ENCODE data around the gene LCN15. TPM values are rescaled to one million over a fixed set of nuclear protein-coding genes. Genes with fewer than 3 reads are reported as not detected.

LCN15 gene
- 0.54 and 0.90 TPM in 2 replicates for total RNA-seq (2014; rRNA removed; shearing (Covaris generic))
- 0.76 and 1.2 TPM in 2 replicates for polyA plus RNA-seq (2016; fragmentation: Nextera tagmentation; extraction: Ambion mirVana)
- long read RNA-seq: 0 reads

- Mint-ChIP-seq H3K27me3 (ENCODE audit: insufficient read depth, low read depth, poor library complexity) (peaks cover 8% of the 10 kb centered on the region), H3K36me3 (ENCODE audit: low read depth) (peaks cover 3% of the 10 kb centered on the region; the same call in 2 of the 3 replicates), H3K9me3 (peaks cover 13% of the 10 kb centered on the region), H3K4me3 (peak within 1 kb of the TSS; percentile 57; the same call in 2 of the 3 replicates), H3K27ac (no peak within 1 kb of the TSS), H3K4me1 (peaks cover 13% of the 10 kb centered on the region)
- ATAC-seq (no peak), DNase-seq (ENCODE audit: low spot score) (no peak)
- 0 out of 2 replicates have a peak, but pooled peaks cover 5% of the 10 kb centered on the region for H3F3A ChIP-seq (replicated peaks; ENCODE audit: low read depth)
- peak within 1 kb of the TSS; percentile 76; the same call in 1 of the 2 replicates for H3K4me2 ChIP-seq
- H2AFZ ChIP-seq: peak within 1 kb of the TSS; percentile 80; the same call in 1 of the 2 replicates
- H4K20me1 ChIP-seq (replicated peaks; ENCODE audit: insufficient read depth): no peaks in the 10 kb centered on the region
- no peaks in the 10 kb centered on the region for H3K36me3 ChIP-seq (ENCODE audit: insufficient read depth)
- no peaks in the 10 kb centered on the region for H3K9me2 ChIP-seq (ENCODE audit: insufficient read depth)
- H3K4me1 ChIP-seq (ENCODE audit: insufficient read depth): no peaks in the 10 kb centered on the region
- TF ChIP-seq STAT1 (IDR thresholded peaks at IDR 0.05; ENCODE audit: unreplicated experiment) (no peak), CREB1 (CRISPR knock-in tag; IDR thresholded peaks at IDR 0.05; ENCODE audit: low read depth) (no peak), NANOG (IDR thresholded peaks at IDR 0.05; ENCODE audit: borderline replicate concordance) (no peak), ZNF114 (CRISPR knock-in tag; IDR thresholded peaks at IDR 0.05) (no peak), ETS1 (IDR thresholded peaks at IDR 0.05) (no peak), EZH2phosphoT487 (IDR thresholded peaks at IDR 0.05; ENCODE audit: unreplicated experiment) (no peak)
- TF ChIP-seq, protein P1, sequence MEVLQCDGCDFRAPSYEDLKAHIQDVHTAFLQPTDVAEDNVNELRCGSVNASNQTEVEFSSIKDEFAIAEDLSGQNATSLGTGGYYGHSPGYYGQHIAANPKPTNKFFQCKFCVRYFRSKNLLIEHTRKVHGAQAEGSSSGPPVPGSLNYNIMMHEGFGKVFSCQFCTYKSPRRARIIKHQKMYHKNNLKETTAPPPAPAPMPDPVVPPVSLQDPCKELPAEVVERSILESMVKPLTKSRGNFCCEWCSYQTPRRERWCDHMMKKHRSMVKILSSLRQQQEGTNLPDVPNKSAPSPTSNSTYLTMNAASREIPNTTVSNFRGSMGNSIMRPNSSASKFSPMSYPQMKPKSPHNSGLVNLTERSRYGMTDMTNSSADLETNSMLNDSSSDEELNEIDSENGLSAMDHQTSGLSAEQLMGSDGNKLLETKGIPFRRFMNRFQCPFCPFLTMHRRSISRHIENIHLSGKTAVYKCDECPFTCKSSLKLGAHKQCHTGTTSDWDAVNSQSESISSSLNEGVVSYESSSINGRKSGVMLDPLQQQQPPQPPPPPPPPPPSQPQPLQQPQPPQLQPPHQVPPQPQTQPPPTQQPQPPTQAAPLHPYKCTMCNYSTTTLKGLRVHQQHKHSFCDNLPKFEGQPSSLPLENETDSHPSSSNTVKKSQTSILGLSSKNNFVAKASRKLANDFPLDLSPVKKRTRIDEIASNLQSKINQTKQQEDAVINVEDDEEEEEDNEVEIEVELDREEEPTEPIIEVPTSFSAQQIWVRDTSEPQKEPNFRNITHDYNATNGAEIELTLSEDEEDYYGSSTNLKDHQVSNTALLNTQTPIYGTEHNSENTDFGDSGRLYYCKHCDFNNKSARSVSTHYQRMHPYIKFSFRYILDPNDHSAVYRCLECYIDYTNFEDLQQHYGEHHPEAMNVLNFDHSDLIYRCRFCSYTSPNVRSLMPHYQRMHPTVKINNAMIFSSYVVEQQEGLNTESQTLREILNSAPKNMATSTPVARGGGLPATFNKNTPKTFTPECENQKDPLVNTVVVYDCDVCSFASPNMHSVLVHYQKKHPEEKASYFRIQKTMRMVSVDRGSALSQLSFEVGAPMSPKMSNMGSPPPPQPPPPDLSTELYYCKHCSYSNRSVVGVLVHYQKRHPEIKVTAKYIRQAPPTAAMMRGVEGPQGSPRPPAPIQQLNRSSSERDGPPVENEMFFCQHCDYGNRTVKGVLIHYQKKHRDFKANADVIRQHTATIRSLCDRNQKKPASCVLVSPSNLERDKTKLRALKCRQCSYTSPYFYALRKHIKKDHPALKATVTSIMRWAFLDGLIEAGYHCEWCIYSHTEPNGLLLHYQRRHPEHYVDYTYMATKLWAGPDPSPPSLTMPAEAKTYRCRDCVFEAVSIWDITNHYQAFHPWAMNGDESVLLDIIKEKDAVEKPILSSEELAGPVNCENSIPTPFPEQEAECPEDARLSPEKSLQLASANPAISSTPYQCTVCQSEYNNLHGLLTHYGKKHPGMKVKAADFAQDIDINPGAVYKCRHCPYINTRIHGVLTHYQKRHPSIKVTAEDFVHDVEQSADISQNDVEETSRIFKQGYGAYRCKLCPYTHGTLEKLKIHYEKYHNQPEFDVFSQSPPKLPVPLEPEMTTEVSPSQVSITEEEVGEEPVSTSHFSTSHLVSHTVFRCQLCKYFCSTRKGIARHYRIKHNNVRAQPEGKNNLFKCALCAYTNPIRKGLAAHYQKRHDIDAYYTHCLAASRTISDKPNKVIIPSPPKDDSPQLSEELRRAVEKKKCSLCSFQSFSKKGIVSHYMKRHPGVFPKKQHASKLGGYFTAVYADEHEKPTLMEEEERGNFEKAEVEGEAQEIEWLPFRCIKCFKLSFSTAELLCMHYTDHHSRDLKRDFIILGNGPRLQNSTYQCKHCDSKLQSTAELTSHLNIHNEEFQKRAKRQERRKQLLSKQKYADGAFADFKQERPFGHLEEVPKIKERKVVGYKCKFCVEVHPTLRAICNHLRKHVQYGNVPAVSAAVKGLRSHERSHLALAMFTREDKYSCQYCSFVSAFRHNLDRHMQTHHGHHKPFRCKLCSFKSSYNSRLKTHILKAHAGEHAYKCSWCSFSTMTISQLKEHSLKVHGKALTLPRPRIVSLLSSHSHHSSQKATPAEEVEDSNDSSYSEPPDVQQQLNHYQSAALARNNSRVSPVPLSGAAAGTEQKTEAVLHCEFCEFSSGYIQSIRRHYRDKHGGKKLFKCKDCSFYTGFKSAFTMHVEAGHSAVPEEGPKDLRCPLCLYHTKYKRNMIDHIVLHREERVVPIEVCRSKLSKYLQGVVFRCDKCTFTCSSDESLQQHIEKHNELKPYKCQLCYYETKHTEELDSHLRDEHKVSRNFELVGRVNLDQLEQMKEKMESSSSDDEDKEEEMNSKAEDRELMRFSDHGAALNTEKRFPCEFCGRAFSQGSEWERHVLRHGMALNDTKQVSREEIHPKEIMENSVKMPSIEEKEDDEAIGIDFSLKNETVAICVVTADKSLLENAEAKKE (CRISPR knock-in tag; IDR thresholded peaks at IDR 0.05): no peak
- H3K27ac ChIP-seq (ENCODE audit: low read depth): no peak within 1 kb of the TSS
- H3K4me3 ChIP-seq: peak within 1 kb of the TSS; percentile 51
- no peaks in the 10 kb centered on the region for H3K27me3 ChIP-seq (ENCODE audit: insufficient read depth)
- no peaks in the 10 kb centered on the region for H3K79me2 ChIP-seq (replicated peaks; ENCODE audit: insufficient read depth)
Observed at GRCh38 chr9:136764301-136764891, at the start of gene LCN15. Gene LCN15, minus strand, starts transcription at chr9:136764518. Its CDS starts 30 bp downstream, at chr9:136764488.
